ENCODE data around the gene ARHGEF7.

DNA sequence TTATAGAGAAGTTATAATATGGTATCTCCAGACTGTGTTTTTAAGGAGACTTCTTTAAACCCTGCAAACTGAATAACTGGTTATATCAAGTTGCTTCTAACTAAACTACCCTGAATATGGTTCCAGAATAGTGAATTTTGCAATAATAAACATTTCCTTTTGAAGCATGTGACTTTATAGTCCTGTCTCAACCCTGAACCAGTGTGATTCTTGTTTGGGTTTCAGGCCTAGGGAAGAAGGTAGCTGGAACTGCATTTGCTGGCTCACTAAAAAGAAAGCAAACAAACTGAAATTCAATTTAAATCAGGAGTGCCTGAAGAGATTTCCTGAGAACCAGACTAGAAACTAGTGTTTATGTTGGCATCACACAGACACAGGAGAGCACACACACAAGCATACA lies 4.9 kb downstream of the ARHGEF7 start:
- TF ChIP-seq, protein P1, sequence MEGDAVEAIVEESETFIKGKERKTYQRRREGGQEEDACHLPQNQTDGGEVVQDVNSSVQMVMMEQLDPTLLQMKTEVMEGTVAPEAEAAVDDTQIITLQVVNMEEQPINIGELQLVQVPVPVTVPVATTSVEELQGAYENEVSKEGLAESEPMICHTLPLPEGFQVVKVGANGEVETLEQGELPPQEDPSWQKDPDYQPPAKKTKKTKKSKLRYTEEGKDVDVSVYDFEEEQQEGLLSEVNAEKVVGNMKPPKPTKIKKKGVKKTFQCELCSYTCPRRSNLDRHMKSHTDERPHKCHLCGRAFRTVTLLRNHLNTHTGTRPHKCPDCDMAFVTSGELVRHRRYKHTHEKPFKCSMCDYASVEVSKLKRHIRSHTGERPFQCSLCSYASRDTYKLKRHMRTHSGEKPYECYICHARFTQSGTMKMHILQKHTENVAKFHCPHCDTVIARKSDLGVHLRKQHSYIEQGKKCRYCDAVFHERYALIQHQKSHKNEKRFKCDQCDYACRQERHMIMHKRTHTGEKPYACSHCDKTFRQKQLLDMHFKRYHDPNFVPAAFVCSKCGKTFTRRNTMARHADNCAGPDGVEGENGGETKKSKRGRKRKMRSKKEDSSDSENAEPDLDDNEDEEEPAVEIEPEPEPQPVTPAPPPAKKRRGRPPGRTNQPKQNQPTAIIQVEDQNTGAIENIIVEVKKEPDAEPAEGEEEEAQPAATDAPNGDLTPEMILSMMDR (conservative IDR thresholded peaks at IDR 0.05; ENCODE audit: low read depth in 2 of 2): no peak
- TF ChIP-seq POLR2AphosphoS5 (IDR thresholded peaks at IDR 0.05; ENCODE audit: low read depth): no peak
- TF ChIP-seq EZH2phosphoT487 (IDR thresholded peaks at IDR 0.05; ENCODE audit: unreplicated experiment): no peak
- no peak for TF ChIP-seq EZH2 (IDR thresholded peaks at IDR 0.05; ENCODE audit: low read depth, unreplicated experiment)
- TF ChIP-seq, protein P2, sequence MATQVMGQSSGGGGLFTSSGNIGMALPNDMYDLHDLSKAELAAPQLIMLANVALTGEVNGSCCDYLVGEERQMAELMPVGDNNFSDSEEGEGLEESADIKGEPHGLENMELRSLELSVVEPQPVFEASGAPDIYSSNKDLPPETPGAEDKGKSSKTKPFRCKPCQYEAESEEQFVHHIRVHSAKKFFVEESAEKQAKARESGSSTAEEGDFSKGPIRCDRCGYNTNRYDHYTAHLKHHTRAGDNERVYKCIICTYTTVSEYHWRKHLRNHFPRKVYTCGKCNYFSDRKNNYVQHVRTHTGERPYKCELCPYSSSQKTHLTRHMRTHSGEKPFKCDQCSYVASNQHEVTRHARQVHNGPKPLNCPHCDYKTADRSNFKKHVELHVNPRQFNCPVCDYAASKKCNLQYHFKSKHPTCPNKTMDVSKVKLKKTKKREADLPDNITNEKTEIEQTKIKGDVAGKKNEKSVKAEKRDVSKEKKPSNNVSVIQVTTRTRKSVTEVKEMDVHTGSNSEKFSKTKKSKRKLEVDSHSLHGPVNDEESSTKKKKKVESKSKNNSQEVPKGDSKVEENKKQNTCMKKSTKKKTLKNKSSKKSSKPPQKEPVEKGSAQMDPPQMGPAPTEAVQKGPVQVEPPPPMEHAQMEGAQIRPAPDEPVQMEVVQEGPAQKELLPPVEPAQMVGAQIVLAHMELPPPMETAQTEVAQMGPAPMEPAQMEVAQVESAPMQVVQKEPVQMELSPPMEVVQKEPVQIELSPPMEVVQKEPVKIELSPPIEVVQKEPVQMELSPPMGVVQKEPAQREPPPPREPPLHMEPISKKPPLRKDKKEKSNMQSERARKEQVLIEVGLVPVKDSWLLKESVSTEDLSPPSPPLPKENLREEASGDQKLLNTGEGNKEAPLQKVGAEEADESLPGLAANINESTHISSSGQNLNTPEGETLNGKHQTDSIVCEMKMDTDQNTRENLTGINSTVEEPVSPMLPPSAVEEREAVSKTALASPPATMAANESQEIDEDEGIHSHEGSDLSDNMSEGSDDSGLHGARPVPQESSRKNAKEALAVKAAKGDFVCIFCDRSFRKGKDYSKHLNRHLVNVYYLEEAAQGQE (IDR thresholded peaks at IDR 0.05; ENCODE audit: unreplicated experiment): no peak
- no peak for TF ChIP-seq NANOG (IDR thresholded peaks at IDR 0.05; ENCODE audit: borderline replicate concordance)
- no peak for TF ChIP-seq JUNB (IDR thresholded peaks at IDR 0.05; ENCODE audit: unreplicated experiment)
- TF ChIP-seq CREB1 (CRISPR knock-in tag; IDR thresholded peaks at IDR 0.05; ENCODE audit: low read depth): no peak
- no peak for TF ChIP-seq ZNF114 (CRISPR knock-in tag; IDR thresholded peaks at IDR 0.05)
- TF ChIP-seq, protein P3, sequence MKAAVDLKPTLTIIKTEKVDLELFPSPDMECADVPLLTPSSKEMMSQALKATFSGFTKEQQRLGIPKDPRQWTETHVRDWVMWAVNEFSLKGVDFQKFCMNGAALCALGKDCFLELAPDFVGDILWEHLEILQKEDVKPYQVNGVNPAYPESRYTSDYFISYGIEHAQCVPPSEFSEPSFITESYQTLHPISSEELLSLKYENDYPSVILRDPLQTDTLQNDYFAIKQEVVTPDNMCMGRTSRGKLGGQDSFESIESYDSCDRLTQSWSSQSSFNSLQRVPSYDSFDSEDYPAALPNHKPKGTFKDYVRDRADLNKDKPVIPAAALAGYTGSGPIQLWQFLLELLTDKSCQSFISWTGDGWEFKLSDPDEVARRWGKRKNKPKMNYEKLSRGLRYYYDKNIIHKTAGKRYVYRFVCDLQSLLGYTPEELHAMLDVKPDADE (IDR thresholded peaks at IDR 0.05): no peak
- TF ChIP-seq STAT1 (IDR thresholded peaks at IDR 0.05; ENCODE audit: unreplicated experiment): no peak
- TF ChIP-seq ZNF331 (CRISPR knock-in tag; IDR thresholded peaks at IDR 0.05; ENCODE audit: low read depth): no peak
- TF ChIP-seq, protein P4, sequence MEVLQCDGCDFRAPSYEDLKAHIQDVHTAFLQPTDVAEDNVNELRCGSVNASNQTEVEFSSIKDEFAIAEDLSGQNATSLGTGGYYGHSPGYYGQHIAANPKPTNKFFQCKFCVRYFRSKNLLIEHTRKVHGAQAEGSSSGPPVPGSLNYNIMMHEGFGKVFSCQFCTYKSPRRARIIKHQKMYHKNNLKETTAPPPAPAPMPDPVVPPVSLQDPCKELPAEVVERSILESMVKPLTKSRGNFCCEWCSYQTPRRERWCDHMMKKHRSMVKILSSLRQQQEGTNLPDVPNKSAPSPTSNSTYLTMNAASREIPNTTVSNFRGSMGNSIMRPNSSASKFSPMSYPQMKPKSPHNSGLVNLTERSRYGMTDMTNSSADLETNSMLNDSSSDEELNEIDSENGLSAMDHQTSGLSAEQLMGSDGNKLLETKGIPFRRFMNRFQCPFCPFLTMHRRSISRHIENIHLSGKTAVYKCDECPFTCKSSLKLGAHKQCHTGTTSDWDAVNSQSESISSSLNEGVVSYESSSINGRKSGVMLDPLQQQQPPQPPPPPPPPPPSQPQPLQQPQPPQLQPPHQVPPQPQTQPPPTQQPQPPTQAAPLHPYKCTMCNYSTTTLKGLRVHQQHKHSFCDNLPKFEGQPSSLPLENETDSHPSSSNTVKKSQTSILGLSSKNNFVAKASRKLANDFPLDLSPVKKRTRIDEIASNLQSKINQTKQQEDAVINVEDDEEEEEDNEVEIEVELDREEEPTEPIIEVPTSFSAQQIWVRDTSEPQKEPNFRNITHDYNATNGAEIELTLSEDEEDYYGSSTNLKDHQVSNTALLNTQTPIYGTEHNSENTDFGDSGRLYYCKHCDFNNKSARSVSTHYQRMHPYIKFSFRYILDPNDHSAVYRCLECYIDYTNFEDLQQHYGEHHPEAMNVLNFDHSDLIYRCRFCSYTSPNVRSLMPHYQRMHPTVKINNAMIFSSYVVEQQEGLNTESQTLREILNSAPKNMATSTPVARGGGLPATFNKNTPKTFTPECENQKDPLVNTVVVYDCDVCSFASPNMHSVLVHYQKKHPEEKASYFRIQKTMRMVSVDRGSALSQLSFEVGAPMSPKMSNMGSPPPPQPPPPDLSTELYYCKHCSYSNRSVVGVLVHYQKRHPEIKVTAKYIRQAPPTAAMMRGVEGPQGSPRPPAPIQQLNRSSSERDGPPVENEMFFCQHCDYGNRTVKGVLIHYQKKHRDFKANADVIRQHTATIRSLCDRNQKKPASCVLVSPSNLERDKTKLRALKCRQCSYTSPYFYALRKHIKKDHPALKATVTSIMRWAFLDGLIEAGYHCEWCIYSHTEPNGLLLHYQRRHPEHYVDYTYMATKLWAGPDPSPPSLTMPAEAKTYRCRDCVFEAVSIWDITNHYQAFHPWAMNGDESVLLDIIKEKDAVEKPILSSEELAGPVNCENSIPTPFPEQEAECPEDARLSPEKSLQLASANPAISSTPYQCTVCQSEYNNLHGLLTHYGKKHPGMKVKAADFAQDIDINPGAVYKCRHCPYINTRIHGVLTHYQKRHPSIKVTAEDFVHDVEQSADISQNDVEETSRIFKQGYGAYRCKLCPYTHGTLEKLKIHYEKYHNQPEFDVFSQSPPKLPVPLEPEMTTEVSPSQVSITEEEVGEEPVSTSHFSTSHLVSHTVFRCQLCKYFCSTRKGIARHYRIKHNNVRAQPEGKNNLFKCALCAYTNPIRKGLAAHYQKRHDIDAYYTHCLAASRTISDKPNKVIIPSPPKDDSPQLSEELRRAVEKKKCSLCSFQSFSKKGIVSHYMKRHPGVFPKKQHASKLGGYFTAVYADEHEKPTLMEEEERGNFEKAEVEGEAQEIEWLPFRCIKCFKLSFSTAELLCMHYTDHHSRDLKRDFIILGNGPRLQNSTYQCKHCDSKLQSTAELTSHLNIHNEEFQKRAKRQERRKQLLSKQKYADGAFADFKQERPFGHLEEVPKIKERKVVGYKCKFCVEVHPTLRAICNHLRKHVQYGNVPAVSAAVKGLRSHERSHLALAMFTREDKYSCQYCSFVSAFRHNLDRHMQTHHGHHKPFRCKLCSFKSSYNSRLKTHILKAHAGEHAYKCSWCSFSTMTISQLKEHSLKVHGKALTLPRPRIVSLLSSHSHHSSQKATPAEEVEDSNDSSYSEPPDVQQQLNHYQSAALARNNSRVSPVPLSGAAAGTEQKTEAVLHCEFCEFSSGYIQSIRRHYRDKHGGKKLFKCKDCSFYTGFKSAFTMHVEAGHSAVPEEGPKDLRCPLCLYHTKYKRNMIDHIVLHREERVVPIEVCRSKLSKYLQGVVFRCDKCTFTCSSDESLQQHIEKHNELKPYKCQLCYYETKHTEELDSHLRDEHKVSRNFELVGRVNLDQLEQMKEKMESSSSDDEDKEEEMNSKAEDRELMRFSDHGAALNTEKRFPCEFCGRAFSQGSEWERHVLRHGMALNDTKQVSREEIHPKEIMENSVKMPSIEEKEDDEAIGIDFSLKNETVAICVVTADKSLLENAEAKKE (CRISPR knock-in tag; IDR thresholded peaks at IDR 0.05): no peak

Data from GM23338 (cell line).